Stimulated activated CD8-positive, alpha-beta memory T cell treated with anti-CD3 and anti-CD28 coated beads, Interleukin-7, amount 100 ng/mL, for 1 hour (primary cell): ENCODE data around the gene PODN.

Experiments used
- DNase-seq, 2 donors: peaks; one replicate each; pipeline ENCODE4 v3.0.0-alpha.2; 2020; ENCODE audit warnings: low read depth in 2 of 2

Gene PODN

GRCh38 chr1:53133261-53134041, 71.4 kb downstream of the PODN start:
- DNase-seq: no peak

GRCh38 chr1:53134042-53134485, 72.1 kb downstream of the PODN start:
- DNase-seq: no peak
